Skeletal muscle satellite cell (primary cell): ENCODE data around the gene CNTLN.
"Not testable (repeated sequence)": the region's sequence is repeated elsewhere in the genome, so short reads cannot be mapped to it uniquely, and the experiment has no call there.

ENCODE experiments used
- H3K27me3 ChIP-seq: 2 replicates; pipeline ENCODE4 v1.7.0; 2013; ENCODE audit warnings: low read length; ENCODE audit not compliant: control insufficient read depth, insufficient read depth
- H3K36me3 ChIP-seq: 2 replicates; pipeline ENCODE4 v1.7.0; 2013; ENCODE audit warnings: mild to moderate bottlenecking, control low read depth, low read length; ENCODE audit not compliant: insufficient read depth
- H3K4me1 ChIP-seq: 2 replicates; pipeline ENCODE4 v1.7.0; 2013; ENCODE audit warnings: low read length; ENCODE audit not compliant: control insufficient read depth, insufficient read depth
- H3K4me2 ChIP-seq: 2 replicates; pipeline ENCODE4 v1.7.0; 2013; ENCODE audit warnings: mild to moderate bottlenecking, low read length
- H3K4me3 ChIP-seq: 2 replicates; pipeline ENCODE4 v1.7.0; 2013; ENCODE audit warnings: low read length
- H3K9ac ChIP-seq: 2 replicates; pipeline ENCODE4 v1.7.0; 2013; ENCODE audit warnings: mild to moderate bottlenecking, low read depth, low read length, moderate library complexity
- H3K9me3 ChIP-seq: replicated peaks from 2 replicates; pipeline ENCODE4 v1.7.0; 2013; ENCODE audit warnings: mild to moderate bottlenecking, control low read depth, low read length

The CNTLN gene

GRCh38 chr9:17322882-17323864, 188.3 kb downstream of the CNTLN start:
- Histone ChIP-seq H3K4me3 (no peak overlapping the region), H3K4me2 (no peak overlapping the region), H3K4me1 (peaks cover 9% of the 10 kb centered on the region), H3K9me3 (no peaks in the 10 kb centered on the region), H3K9ac (no peak overlapping the region), H3K27me3 (no peaks in the 10 kb centered on the region), H3K36me3 (no peaks in the 10 kb centered on the region)

GRCh38 chr9:17328331-17328730, 193.5 kb downstream of the CNTLN start:
- H3K36me3 ChIP-seq, result no peaks in the 10 kb centered on the region
- no peaks in the 10 kb centered on the region for H3K9me3 ChIP-seq
- H3K9ac ChIP-seq, result no peak overlapping the region
- H3K4me3 ChIP-seq, result no peak overlapping the region
- H3K27me3 ChIP-seq, result no peaks in the 10 kb centered on the region
- no peak overlapping the region for H3K4me2 ChIP-seq
- no peaks in the 10 kb centered on the region for H3K4me1 ChIP-seq

DNA sequence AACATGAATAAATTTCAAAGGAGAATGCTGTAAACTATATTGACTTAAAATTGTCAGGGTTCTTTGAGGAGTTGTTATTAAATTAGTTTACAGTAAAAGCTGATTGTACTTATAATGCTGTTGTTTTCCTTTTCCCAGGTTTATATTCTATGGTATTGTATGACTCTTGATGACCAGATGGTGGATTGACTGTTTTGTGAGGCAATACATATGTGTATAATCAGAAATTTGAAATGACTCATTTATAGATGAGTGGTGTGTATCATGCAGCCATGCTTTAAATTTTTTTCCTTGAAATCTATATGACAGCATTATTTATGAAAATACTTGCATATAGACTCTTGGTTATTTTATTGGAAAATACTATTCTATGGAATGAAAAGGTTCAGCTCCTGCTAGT, 195.3 kb downstream of the CNTLN start:
- Histone ChIP-seq H3K4me1 (no peaks in the 10 kb centered on the region), H3K36me3 (no peaks in the 10 kb centered on the region), H3K27me3 (no peaks in the 10 kb centered on the region), H3K4me3 (no peak overlapping the region), H3K4me2 (no peak overlapping the region), H3K9me3 (no peaks in the 10 kb centered on the region), H3K9ac (no peak overlapping the region)

DNA sequence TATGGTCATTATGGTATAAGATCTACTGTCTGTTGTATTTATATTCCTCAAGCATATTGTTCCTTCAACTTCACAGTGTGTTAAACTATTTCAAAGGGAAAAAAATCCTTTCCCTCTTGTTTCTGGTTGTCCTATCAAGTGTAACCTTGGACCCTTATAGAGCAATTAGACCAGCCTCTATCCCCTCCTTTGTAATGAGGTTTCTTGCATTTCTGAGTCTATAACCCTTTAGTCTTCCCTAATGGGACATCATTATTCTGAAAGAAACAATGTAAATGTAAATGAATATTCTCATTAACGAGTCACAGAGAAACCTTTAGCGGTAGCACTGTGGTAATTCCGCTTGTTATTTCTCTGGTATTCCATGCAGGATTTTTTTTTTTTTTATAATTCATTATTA, 197.3 kb downstream of the CNTLN start:
- H3K4me1 ChIP-seq, result no peaks in the 10 kb centered on the region
- H3K9me3 ChIP-seq, result no peaks in the 10 kb centered on the region
- no peaks in the 10 kb centered on the region for H3K36me3 ChIP-seq
- H3K9ac ChIP-seq, result no peak overlapping the region
- H3K4me2 ChIP-seq, result no peak overlapping the region
- no peaks in the 10 kb centered on the region for H3K27me3 ChIP-seq
- H3K4me3 ChIP-seq, result no peak overlapping the region

DNA sequence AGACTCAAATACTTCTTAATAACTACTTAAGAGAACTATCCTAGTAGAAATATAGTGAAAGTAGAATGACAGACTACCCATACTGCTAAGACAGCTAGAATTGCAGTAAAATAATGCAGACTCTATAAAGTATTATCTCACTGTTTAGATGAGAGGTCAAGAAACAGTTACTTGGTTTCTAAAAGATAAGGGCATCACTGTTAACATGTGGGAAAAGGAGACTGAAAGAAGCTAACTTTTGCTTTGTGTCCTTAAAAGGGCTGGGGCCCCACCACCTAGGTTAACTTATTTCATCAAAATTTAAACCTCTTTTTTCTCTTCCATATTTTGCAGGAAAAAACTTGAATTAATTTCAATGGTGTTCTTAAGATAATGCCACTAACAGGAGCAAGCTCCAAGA, 204.3 kb downstream of the CNTLN start:
- Histone ChIP-seq H3K4me2 (no peak overlapping the region), H3K36me3 (peaks cover 3% of the 10 kb centered on the region), H3K4me3 (no peak overlapping the region), H3K9me3 (no peaks in the 10 kb centered on the region), H3K27me3 (no peaks in the 10 kb centered on the region), H3K4me1 (no peaks in the 10 kb centered on the region), H3K9ac (no peak overlapping the region)

DNA sequence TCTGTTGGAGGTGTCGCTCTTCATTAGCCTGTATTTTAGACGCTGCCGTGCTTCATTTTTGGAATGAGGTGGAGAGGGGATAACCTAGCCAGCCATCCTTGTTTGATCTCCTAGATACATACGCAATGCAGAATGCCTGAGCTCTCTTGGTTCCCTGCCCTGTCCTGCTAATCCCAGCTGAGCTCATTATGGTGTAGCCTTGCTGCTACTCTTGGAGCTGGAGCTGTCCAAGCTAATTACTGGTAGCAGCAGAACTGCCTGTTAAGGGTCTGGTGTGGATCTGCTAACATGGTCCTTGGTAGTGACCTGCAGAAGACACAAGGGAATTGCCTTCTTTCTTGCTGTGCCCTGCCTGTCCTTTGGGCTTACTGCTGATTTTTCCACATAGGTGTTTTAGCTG, 207.9 kb downstream of the CNTLN start:
- H3K4me2 ChIP-seq, result no peak overlapping the region
- no peaks in the 10 kb centered on the region for H3K27me3 ChIP-seq
- H3K36me3 ChIP-seq, result peaks cover 13% of the 10 kb centered on the region
- no peak overlapping the region for H3K9ac ChIP-seq
- H3K9me3 ChIP-seq, result no peaks in the 10 kb centered on the region
- H3K4me1 ChIP-seq, result no peaks in the 10 kb centered on the region
- H3K4me3 ChIP-seq, result no peak overlapping the region

DNA sequence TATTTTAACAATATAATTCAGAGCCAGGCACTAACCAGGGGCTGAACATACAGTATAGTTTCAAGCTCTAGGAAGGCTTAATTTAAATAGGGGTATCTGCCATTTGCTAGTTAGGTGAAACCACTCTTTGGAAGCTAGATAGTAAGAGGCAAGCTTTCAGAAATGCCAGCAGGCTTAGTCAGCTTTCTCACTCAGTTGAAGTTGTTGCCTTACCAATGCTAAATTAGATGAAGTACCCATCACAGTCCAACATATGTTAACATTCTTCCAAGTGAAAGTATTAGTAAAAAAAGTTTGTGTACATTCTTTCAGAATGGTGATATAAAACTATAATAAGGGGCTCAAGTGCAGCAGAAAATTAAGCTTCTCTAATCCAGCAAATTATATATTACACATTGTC, 215.0 kb downstream of the CNTLN start:
- Histone ChIP-seq H3K36me3 (peaks cover 10% of the 10 kb centered on the region), H3K27me3 (no peaks in the 10 kb centered on the region), H3K9ac (no peak overlapping the region), H3K4me3 (no peak overlapping the region), H3K4me1 (no peaks in the 10 kb centered on the region), H3K9me3 (no peaks in the 10 kb centered on the region), H3K4me2 (no peak overlapping the region)

DNA sequence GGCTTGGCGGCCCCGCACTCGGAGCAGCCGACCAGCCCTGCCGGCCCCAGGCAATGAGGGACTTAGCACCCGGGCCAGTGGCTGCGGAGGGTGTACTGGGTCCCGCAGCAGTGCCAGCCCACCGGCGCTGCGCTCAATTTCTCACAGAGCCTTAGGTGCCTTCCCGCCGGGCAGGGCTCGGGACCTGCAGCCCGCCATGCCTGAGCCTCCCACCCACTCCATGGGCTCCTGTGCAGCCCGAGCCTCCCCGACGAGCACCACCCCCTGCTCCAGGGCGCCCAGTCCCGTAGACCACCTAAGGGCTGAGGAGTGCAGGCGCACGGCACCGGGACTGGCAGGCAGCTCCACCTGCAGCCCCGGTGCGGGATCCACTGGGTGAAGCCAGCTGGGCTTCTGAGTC, 219.2 kb downstream of the CNTLN start:
- H3K36me3 ChIP-seq, H3K9ac ChIP-seq, H3K9me3 ChIP-seq, H3K4me1 ChIP-seq, H3K4me3 ChIP-seq, H3K4me2 ChIP-seq, H3K27me3 ChIP-seq: not testable (repeated sequence)

GRCh38 chr9:17361378-17361777, 226.5 kb downstream of the CNTLN start:
- no peaks in the 10 kb centered on the region for H3K27me3 ChIP-seq
- H3K4me3 ChIP-seq, result no peak overlapping the region

DNA sequence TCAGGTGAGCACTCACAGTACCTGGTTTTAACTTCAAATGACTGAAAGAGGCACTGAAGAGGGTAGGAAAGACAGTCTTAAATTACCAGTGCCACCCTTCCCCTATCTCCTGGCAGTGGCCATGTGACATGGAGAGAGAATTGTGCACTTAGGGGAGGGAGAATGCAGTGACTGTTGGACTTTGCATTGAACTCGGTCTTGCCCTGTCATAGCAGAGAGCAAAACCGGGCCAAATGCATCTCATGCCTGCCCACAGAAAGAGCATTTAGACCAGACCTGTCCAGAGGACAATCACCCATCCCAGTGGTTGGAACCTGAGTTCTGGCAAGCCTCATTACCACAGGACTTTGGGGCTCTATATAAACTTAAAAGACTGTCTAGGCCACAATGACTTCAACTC, 232.2 kb downstream of the CNTLN start:
- Histone ChIP-seq H3K4me1 (no peaks in the 10 kb centered on the region), H3K4me2 (no peak overlapping the region), H3K9ac (no peak overlapping the region), H3K36me3 (peaks cover 6% of the 10 kb centered on the region), H3K4me3 (no peak overlapping the region), H3K9me3 (no peaks in the 10 kb centered on the region), H3K27me3 (no peaks in the 10 kb centered on the region)

More at GRCh38 chr9:17361378-17361777, 226.5 kb downstream of the CNTLN start:
- H3K36me3 ChIP-seq, result no peaks in the 10 kb centered on the region
- no peak overlapping the region for H3K4me2 ChIP-seq
- no peaks in the 10 kb centered on the region for H3K4me1 ChIP-seq
- H3K9ac ChIP-seq, result no peak overlapping the region
- H3K9me3 ChIP-seq, result no peaks in the 10 kb centered on the region

- Histone ChIP-seq H3K4me1 (no peaks in the 10 kb centered on the region), H3K4me3 (no peak overlapping the region), H3K4me2 (no peak overlapping the region), H3K9me3 (no peaks in the 10 kb centered on the region), H3K27me3 (no peaks in the 10 kb centered on the region), H3K36me3 (no peaks in the 10 kb centered on the region), H3K9ac (no peak overlapping the region)
These were observed 245.5 kb downstream of the CNTLN start for GRCh38 chr9:17380126-17380861.
